ENCODE data around the gene CD1D.
"Not testable (repeated sequence)": the region's sequence is repeated elsewhere in the genome, so short reads cannot be mapped to it uniquely, and the experiment has no call there.

Gene CD1D

GRCh38 chr1:158153179-158153578 lies 27.5 kb upstream of the CD1D start:
- H3K4me3 ChIP-seq (ENCODE audit: low read length) = no peak overlapping the region

GRCh38 chr1:158153746-158154444 lies 26.8 kb upstream of the CD1D start:
- Histone ChIP-seq H3K27me3 (ENCODE audit: control insufficient read depth, insufficient read depth, low read length) (no peaks in the 10 kb centered on the region), H3K36me3 (ENCODE audit: control insufficient read depth, insufficient read depth, low read length) (no peaks in the 10 kb centered on the region), H3K27ac (ENCODE audit: low read depth, low read length) (no peak overlapping the region), H3K4me3 (ENCODE audit: low read length) (no peak overlapping the region), H3K4me1 (ENCODE audit: control insufficient read depth, insufficient read depth, low read length) (peaks cover 4% of the 10 kb centered on the region), H3K9ac (ENCODE audit: low read length) (no peak overlapping the region)

More at GRCh38 chr1:158153179-158153578, 27.5 kb upstream of the CD1D start:
- H3K9ac ChIP-seq (ENCODE audit: low read length) = no peak overlapping the region
- H3K4me1 ChIP-seq (ENCODE audit: control insufficient read depth, insufficient read depth, low read length) = peaks cover 4% of the 10 kb centered on the region
- no peaks in the 10 kb centered on the region for H3K27me3 ChIP-seq (ENCODE audit: control insufficient read depth, insufficient read depth, low read length)
- H3K27ac ChIP-seq (ENCODE audit: low read depth, low read length) = no peak overlapping the region
- no peaks in the 10 kb centered on the region for H3K36me3 ChIP-seq (ENCODE audit: control insufficient read depth, insufficient read depth, low read length)

GRCh38 chr1:158154501-158154900 lies 26.2 kb upstream of the CD1D start:
- H3K4me1 ChIP-seq (ENCODE audit: control insufficient read depth, insufficient read depth, low read length) = no peaks in the 10 kb centered on the region
- H3K27ac ChIP-seq (ENCODE audit: low read depth, low read length) = no peak overlapping the region
- no peak overlapping the region for H3K9ac ChIP-seq (ENCODE audit: low read length)
- no peak overlapping the region for H3K4me3 ChIP-seq (ENCODE audit: low read length)
- no peaks in the 10 kb centered on the region for H3K36me3 ChIP-seq (ENCODE audit: control insufficient read depth, insufficient read depth, low read length)
- H3K27me3 ChIP-seq (ENCODE audit: control insufficient read depth, insufficient read depth, low read length) = no peaks in the 10 kb centered on the region

GRCh38 chr1:158155673-158156072 lies 25.0 kb upstream of the CD1D start:
- no peak overlapping the region for H3K9ac ChIP-seq (ENCODE audit: low read length)
- H3K27ac ChIP-seq (ENCODE audit: low read depth, low read length) = no peak overlapping the region
- H3K4me1 ChIP-seq (ENCODE audit: control insufficient read depth, insufficient read depth, low read length) = no peaks in the 10 kb centered on the region
- H3K27me3 ChIP-seq (ENCODE audit: control insufficient read depth, insufficient read depth, low read length) = no peaks in the 10 kb centered on the region
- H3K4me3 ChIP-seq (ENCODE audit: low read length) = no peak overlapping the region
- H3K36me3 ChIP-seq (ENCODE audit: control insufficient read depth, insufficient read depth, low read length) = no peaks in the 10 kb centered on the region

- Histone ChIP-seq H3K27me3 (ENCODE audit: control insufficient read depth, insufficient read depth, low read length) (no peaks in the 10 kb centered on the region), H3K36me3 (ENCODE audit: control insufficient read depth, insufficient read depth, low read length) (no peaks in the 10 kb centered on the region), H3K4me3 (ENCODE audit: low read length) (no peak overlapping the region), H3K9ac (ENCODE audit: low read length) (no peak overlapping the region), H3K27ac (ENCODE audit: low read depth, low read length) (no peak overlapping the region), H3K4me1 (ENCODE audit: control insufficient read depth, insufficient read depth, low read length) (no peaks in the 10 kb centered on the region)
Measured at GRCh38 chr1:158159597-158159996, 21.1 kb upstream of the CD1D start.

- Histone ChIP-seq H3K27me3 (ENCODE audit: control insufficient read depth, insufficient read depth, low read length) (no peaks in the 10 kb centered on the region), H3K36me3 (ENCODE audit: control insufficient read depth, insufficient read depth, low read length) (no peaks in the 10 kb centered on the region), H3K27ac (ENCODE audit: low read depth, low read length) (no peak overlapping the region), H3K4me3 (ENCODE audit: low read length) (no peak overlapping the region), H3K9ac (ENCODE audit: low read length) (no peak overlapping the region), H3K4me1 (ENCODE audit: control insufficient read depth, insufficient read depth, low read length) (no peaks in the 10 kb centered on the region)
Measured at GRCh38 chr1:158161446-158161845, 19.2 kb upstream of the CD1D start.

- Histone ChIP-seq H3K4me1 (ENCODE audit: control insufficient read depth, insufficient read depth, low read length) (no peaks in the 10 kb centered on the region), H3K4me3 (ENCODE audit: low read length) (no peak overlapping the region), H3K27ac (ENCODE audit: low read depth, low read length) (no peak overlapping the region), H3K27me3 (ENCODE audit: control insufficient read depth, insufficient read depth, low read length) (no peaks in the 10 kb centered on the region), H3K36me3 (ENCODE audit: control insufficient read depth, insufficient read depth, low read length) (no peaks in the 10 kb centered on the region), H3K9ac (ENCODE audit: low read length) (no peak overlapping the region)
Measured at GRCh38 chr1:158163000-158163947, 17.4 kb upstream of the CD1D start.

GRCh38 chr1:158169105-158169504 lies 11.6 kb upstream of the CD1D start:
- Histone ChIP-seq H3K36me3 (ENCODE audit: control insufficient read depth, insufficient read depth, low read length) (no peaks in the 10 kb centered on the region), H3K27me3 (ENCODE audit: control insufficient read depth, insufficient read depth, low read length) (no peaks in the 10 kb centered on the region), H3K27ac (ENCODE audit: low read depth, low read length) (no peak overlapping the region), H3K4me3 (ENCODE audit: low read length) (no peak overlapping the region), H3K9ac (ENCODE audit: low read length) (no peak overlapping the region), H3K4me1 (ENCODE audit: control insufficient read depth, insufficient read depth, low read length) (no peaks in the 10 kb centered on the region)

GRCh38 chr1:158175915-158176314 lies 4.8 kb upstream of the CD1D start:
- not testable (repeated sequence) for H3K4me1 ChIP-seq (ENCODE audit: control insufficient read depth, insufficient read depth, low read length); H3K4me3 ChIP-seq (ENCODE audit: low read length); H3K9ac ChIP-seq (ENCODE audit: low read length); H3K36me3 ChIP-seq (ENCODE audit: control insufficient read depth, insufficient read depth, low read length); H3K27me3 ChIP-seq (ENCODE audit: control insufficient read depth, insufficient read depth, low read length); H3K27ac ChIP-seq (ENCODE audit: low read depth, low read length)

GRCh38 chr1:158176399-158176798 lies 4.3 kb upstream of the CD1D start:
- Histone ChIP-seq H3K27me3 (ENCODE audit: control insufficient read depth, insufficient read depth, low read length) (no peaks in the 10 kb centered on the region), H3K27ac (ENCODE audit: low read depth, low read length) (no peak overlapping the region), H3K4me1 (ENCODE audit: control insufficient read depth, insufficient read depth, low read length) (no peaks in the 10 kb centered on the region), H3K9ac (ENCODE audit: low read length) (no peak overlapping the region), H3K36me3 (ENCODE audit: control insufficient read depth, insufficient read depth, low read length) (no peaks in the 10 kb centered on the region), H3K4me3 (ENCODE audit: low read length) (no peak overlapping the region)

GRCh38 chr1:158176849-158177699 lies 3.6 kb upstream of the CD1D start:
- not testable (repeated sequence) for H3K4me1 ChIP-seq (ENCODE audit: control insufficient read depth, insufficient read depth, low read length); H3K36me3 ChIP-seq (ENCODE audit: control insufficient read depth, insufficient read depth, low read length); H3K27ac ChIP-seq (ENCODE audit: low read depth, low read length); H3K9ac ChIP-seq (ENCODE audit: low read length); H3K27me3 ChIP-seq (ENCODE audit: control insufficient read depth, insufficient read depth, low read length)
- peak overlapping the region; percentile 16 for H3K4me3 ChIP-seq (ENCODE audit: low read length)

Measured in rectal smooth muscle tissue (tissue), 1 donor.